Calu3 (cell line): ENCODE measurements around the gene TNPO3. TPM values are rescaled to one million over a fixed set of nuclear protein-coding genes. Genes with fewer than 3 reads are reported as not detected.
"Not testable (repeated sequence)": the region's sequence is repeated elsewhere in the genome, so short reads cannot be mapped to it uniquely, and the experiment has no call there.

Experiments
- BruUV-seq: library from RNA; stranded (reverse); fragments of 400-500 nt; replicated peaks from 2 replicates; lab custom pipeline; 2021; lab: Mats Ljungman, UMichigan
- CTCF ChIA-PET: fragments of 300-600 bp; sonication (Branson Sonifier 250); formaldehyde crosslinking; loops from one replicate; lab custom pipeline; 2022; ENCODE audit warnings: antibody characterized with exemption; lab: Charles Lee
- DNase-seq: peaks from one replicate; pipeline ENCODE4 v3.0.0; 2022
- H3K27ac Mint-ChIP-seq: one replicate; pipeline ENCODE4 v1.8.0; 2022; ENCODE audit warnings: mixed read lengths; ENCODE audit not compliant: unreplicated experiment
- H3K27me3 Mint-ChIP-seq: one replicate; pipeline ENCODE4 v1.8.0; 2022; ENCODE audit warnings: mixed read lengths; ENCODE audit not compliant: unreplicated experiment
- H3K36me3 Mint-ChIP-seq: one replicate; pipeline ENCODE4 v1.8.0; 2022; ENCODE audit warnings: mild to moderate bottlenecking, moderate library complexity, mixed read lengths; ENCODE audit not compliant: insufficient read depth, unreplicated experiment
- H3K4me1 Mint-ChIP-seq: one replicate; pipeline ENCODE4 v1.8.0; 2022; ENCODE audit warnings: mild to moderate bottlenecking, low read depth, mixed read lengths; ENCODE audit not compliant: unreplicated experiment
- H3K4me3 Mint-ChIP-seq: one replicate; pipeline ENCODE4 v1.8.0; 2022; ENCODE audit warnings: mild to moderate bottlenecking, low read depth, moderate library complexity, mixed read lengths; ENCODE audit not compliant: unreplicated experiment
- H3K9me3 Mint-ChIP-seq: one replicate; pipeline ENCODE4 v1.8.0; 2022; ENCODE audit warnings: low read depth, mixed read lengths; ENCODE audit not compliant: unreplicated experiment
- intact Hi-C: fragments of 100-400 bp; cut with micrococcal nuclease; formaldehyde crosslinking; loops from one replicate; pipeline ENCODE4 v1.10.0; 2022; ENCODE audit not compliant: unreplicated experiment
- total RNA-seq: library from RNA; stranded (reverse); gene quantifications from 2 replicates; pipeline ENCODE4 v1.2.3, GENCODE V29; 2022
- TF ChIP-seq, protein P1 (sequence below): fragments of 200-600 bp; IDR thresholded peaks from one replicate; pipeline ENCODE4 v1.8.0; 2022; ENCODE audit warnings: antibody characterized with exemption; ENCODE audit not compliant: unreplicated experiment

The TNPO3 gene
- total RNA-seq, 1 experiment from 2014 or later: 47.1 TPM

DNA sequence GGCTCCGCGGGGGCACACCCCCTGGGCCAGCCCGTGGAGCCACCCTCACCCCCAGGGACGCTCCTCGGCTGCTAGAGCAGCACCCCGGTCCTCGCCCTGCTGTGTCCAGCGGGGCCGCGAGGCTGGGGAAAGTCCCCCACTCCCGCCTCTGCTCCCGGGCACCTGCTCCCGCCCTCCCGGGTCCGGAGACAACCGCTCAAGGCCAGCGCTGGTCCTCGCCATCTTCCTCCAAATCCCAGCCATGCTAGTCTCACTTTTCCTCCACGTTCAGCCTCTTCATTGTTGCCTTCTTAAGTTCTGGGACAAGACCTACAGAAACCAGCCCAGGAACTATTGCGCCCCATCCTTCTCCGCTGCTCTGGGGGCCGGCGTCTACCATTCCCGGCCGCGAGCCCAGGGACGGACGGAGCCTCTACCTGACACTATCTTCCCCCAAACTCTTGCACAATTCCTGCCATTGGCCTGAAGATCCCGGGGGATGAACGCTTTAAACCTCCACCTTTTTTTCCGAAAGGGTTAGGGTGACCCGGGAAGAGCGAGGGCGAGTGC, 139.6 kb downstream of the TNPO3 start:
- CTCF ChIA-PET: no interaction called here
- H3K27me3 Mint-ChIP-seq: peaks cover 66% of the 10 kb centered on the region
- H3K36me3 Mint-ChIP-seq: no peaks in the 10 kb centered on the region

DNA sequence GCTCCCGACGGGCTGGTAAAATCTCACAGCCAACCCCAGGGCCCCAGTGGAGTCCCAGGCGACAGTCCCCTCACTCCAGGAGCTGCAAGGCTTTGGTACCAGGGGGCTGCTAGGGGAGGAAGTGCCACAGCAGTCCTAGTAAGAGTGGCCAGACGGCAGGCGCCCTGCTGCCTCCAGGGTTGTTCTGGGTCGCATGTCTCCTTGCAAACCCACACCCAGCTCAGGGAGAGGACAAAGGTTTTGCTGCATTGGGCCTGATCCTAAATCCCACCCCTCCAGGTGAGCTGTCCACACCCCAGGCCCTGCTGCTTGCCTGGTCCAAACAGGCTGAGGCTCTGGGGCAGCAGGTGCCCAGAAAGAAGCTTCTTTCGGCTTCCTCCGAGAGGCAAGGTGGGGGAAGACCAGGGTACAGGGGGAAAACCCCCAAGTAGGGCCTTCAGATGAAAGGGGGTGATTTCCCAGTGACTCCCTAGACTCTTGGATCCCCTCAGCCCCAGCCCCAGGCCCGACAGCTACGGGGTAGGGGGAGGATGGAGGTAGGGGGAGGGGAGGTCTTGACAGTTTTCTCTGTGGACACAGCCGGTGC, 140.3 kb downstream of the TNPO3 start:
- CTCF ChIA-PET: no interaction called here
- Mint-ChIP-seq H3K27me3 (peaks cover 67% of the 10 kb centered on the region), H3K27ac (no peak overlapping the region), H3K4me1 (peaks cover 28% of the 10 kb centered on the region), H3K9me3 (no peaks in the 10 kb centered on the region), H3K36me3 (no peaks in the 10 kb centered on the region), H3K4me3 (no peak overlapping the region)
- TF ChIP-seq, protein P1, sequence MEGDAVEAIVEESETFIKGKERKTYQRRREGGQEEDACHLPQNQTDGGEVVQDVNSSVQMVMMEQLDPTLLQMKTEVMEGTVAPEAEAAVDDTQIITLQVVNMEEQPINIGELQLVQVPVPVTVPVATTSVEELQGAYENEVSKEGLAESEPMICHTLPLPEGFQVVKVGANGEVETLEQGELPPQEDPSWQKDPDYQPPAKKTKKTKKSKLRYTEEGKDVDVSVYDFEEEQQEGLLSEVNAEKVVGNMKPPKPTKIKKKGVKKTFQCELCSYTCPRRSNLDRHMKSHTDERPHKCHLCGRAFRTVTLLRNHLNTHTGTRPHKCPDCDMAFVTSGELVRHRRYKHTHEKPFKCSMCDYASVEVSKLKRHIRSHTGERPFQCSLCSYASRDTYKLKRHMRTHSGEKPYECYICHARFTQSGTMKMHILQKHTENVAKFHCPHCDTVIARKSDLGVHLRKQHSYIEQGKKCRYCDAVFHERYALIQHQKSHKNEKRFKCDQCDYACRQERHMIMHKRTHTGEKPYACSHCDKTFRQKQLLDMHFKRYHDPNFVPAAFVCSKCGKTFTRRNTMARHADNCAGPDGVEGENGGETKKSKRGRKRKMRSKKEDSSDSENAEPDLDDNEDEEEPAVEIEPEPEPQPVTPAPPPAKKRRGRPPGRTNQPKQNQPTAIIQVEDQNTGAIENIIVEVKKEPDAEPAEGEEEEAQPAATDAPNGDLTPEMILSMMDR: no peak
- no peak for DNase-seq
- intact Hi-C loops: no loop called here
- BruUV-seq: no TSS peak

More for the DNA sequence above, 139.6 kb downstream of the TNPO3 start:
- no peak for DNase-seq
- intact Hi-C loops: no loop called here
- no TSS peak for BruUV-seq
- no peak overlapping the region for H3K27ac Mint-ChIP-seq
- H3K9me3 Mint-ChIP-seq: no peaks in the 10 kb centered on the region
- TF ChIP-seq, protein P1: no peak
- H3K4me1 Mint-ChIP-seq: peaks cover 26% of the 10 kb centered on the region
- no peak overlapping the region for H3K4me3 Mint-ChIP-seq

DNA sequence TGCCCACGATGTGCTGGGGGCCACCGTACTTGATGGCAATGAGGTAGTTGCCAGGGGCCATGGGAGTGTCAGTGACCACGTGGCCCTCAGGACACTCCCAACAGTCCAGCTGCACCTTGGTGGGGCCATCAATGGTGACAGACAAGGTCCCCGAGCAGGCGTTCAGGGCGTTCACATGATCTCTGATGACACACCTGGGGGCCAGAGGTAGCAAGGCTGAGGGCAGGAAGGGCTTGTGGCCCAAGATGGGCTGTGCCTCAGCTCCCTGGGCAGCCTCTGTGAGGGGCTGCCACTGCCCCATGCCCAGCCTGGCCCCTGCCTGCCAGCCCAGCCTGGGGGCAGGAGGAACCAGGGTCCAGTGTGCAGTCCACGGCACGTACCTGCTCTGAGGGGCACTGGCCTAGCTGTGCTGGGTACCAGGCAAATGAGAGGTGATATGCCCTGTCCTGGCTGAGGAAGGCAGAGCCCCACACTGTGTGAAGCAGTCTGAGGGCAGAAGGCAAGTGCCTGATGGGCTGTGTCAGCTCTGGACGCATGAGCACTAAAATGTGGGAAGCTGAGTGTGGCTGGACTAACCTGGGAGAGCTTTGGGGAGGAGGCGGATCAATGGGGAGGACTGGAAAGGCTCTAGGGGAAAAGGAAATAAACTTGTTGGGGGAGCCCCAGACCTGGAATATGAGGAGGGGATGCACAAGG, 140.9 kb downstream of the TNPO3 start:
- Mint-ChIP-seq H3K9me3 (no peaks in the 10 kb centered on the region), H3K4me1 (peaks cover 32% of the 10 kb centered on the region), H3K27ac (no peak overlapping the region), H3K27me3 (peaks cover 67% of the 10 kb centered on the region), H3K36me3 (no peaks in the 10 kb centered on the region), H3K4me3 (no peak overlapping the region)
- DNase-seq: no peak
- TF ChIP-seq, protein P1: no peak
- CTCF ChIA-PET: no interaction called here
- no TSS peak for BruUV-seq
- intact Hi-C loops: no loop called here

DNA sequence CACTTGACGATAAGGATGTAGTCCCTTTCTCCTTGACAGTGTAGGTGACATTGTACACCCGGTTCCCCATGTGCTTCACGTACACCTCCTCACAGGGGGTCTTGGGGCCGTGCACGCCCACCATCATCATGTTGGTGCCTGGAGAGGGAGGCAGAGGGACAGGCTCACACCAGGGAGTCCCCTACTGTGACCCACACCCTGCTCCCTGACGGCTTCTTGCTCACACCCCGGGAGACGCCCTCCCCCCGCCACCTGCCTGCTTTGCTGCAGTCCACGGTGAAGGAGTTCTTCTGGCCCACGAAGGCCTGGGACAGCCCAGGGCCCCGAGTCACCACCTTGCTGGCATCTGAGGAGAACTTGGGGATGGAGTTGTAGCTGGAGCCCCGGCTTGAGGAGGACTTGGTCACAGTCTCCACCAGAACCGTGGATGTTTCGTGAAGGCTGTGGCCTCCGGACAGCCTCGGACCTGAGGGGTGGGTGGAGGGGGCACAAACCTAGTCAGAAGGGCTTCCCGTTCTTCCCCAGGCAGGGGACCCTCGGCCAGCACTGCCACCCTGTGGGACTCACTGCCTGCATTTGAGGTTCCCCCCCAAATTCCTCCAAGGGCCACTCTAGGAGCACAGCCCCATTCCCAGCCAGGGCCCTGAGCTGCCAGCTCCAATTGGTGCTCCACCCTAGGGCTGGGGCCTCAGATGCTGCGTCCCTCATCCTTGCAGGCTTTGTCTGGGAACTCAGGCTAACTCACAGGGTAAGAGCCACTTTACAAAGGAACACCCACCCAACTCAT, 142.0 kb downstream of the TNPO3 start:
- Mint-ChIP-seq H3K4me1 (peaks cover 32% of the 10 kb centered on the region), H3K27me3 (peaks cover 69% of the 10 kb centered on the region)
- intact Hi-C loops, H3K4me3 Mint-ChIP-seq, DNase-seq, H3K9me3 Mint-ChIP-seq, H3K36me3 Mint-ChIP-seq, H3K27ac Mint-ChIP-seq, CTCF ChIA-PET, BruUV-seq: not testable (repeated sequence)
